Kidney epithelial cell (primary cell): ENCODE measurements around the gene FOXL3. TPM values are rescaled to one million over a fixed set of nuclear protein-coding genes. Genes with fewer than 3 reads are reported as not detected.
"Not testable (repeated sequence)": the region's sequence is repeated elsewhere in the genome, so short reads cannot be mapped to it uniquely, and the experiment has no call there.

Source experiments
- DNase-seq: peaks from one replicate; pipeline ENCODE4 v3.0.0-alpha.2; 2010; ENCODE audit warnings: low read depth
- H3K27me3 ChIP-seq: 2 replicates; pipeline ENCODE4 v1.6.0; 2011; ENCODE audit warnings: low read length; ENCODE audit not compliant: control insufficient read depth, insufficient read depth
- H3K36me3 ChIP-seq: 2 replicates; pipeline ENCODE4 v1.5.1; 2011; ENCODE audit warnings: low read length; ENCODE audit not compliant: control insufficient read depth, insufficient read depth
- H3K4me3 ChIP-seq: 2 replicates; pipeline ENCODE4 v1.5.1; 2011; ENCODE audit warnings: low read depth, mild to moderate bottlenecking, control low read depth, low read length
- CTCF ChIP-seq: IDR thresholded peaks from 2 replicates; pipeline ENCODE4 v1.5.1; 2011; ENCODE audit warnings: mild to moderate bottlenecking, moderate library complexity, low read length, control low read depth, inconsistent platforms; ENCODE audit not compliant: insufficient read depth, poor library complexity, severe bottlenecking
- total RNA-seq: library from RNA; depleted of rRNA; stranded (reverse); fragments of >200 nt; gene quantifications from 2 replicates; pipeline ENCODE4 v1.2.3, GENCODE V29; 2015

FOXL3 gene
- total RNA-seq, 1 donor from 2014 or later: not detected

- Histone ChIP-seq H3K27me3 (no peaks in the 10 kb centered on the region), H3K36me3 (peaks cover 1% of the 10 kb centered on the region), H3K4me3 (no peak overlapping the region)
- no peak for TF ChIP-seq CTCF
- DNase-seq: no peak
Measured at GRCh38 chr7:259751-260405, 30.1 kb upstream of the FOXL3 start.

- no peaks in the 10 kb centered on the region for H3K27me3 ChIP-seq
- no peak overlapping the region for H3K4me3 ChIP-seq
- peaks cover 1% of the 10 kb centered on the region for H3K36me3 ChIP-seq
- no peak for DNase-seq
- TF ChIP-seq CTCF: no peak
Measured at GRCh38 chr7:260441-261281, 29.3 kb upstream of the FOXL3 start.

GRCh38 chr7:261341-262250 is 28.4 kb upstream of the FOXL3 start:
- Histone ChIP-seq H3K36me3 (peaks cover 1% of the 10 kb centered on the region), H3K4me3 (no peak overlapping the region), H3K27me3 (no peaks in the 10 kb centered on the region)
- TF ChIP-seq CTCF: no peak
- no peak for DNase-seq

GRCh38 chr7:262251-262572 is 27.8 kb upstream of the FOXL3 start:
- Histone ChIP-seq H3K4me3 (no peak overlapping the region), H3K27me3 (no peaks in the 10 kb centered on the region), H3K36me3 (peaks cover 1% of the 10 kb centered on the region)
- no peak for TF ChIP-seq CTCF
- DNase-seq: no peak

- not testable (repeated sequence) for DNase-seq, H3K27me3 ChIP-seq, H3K36me3 ChIP-seq, H3K4me3 ChIP-seq
- peak; percentile 22 for TF ChIP-seq CTCF
Measured at GRCh38 chr7:262631-263311, 27.2 kb upstream of the FOXL3 start.
